ENCODE data around the gene NDUFAF8.

- TF ChIP-seq CTCF (IDR thresholded peaks at IDR 0.05; ENCODE audit: insufficient read depth, low read length, poor library complexity, severe bottlenecking) = no peak
- TF ChIP-seq EZH2phosphoT487 (conservative IDR thresholded peaks at IDR 0.05; ENCODE audit: low read length) = no peak
These were observed 49.2 kb upstream of the NDUFAF8 start for GRCh38 chr17:81189670-81190530.
